OCI-LY1 (cell line): ENCODE results near the gene ZNF407.

Experiments
- H2AFZ ChIP-seq: fragments of 200-600 bp; sonication (generic), shearing (Covaris generic); 2 replicates; pipeline ENCODE4 v1.6.0; 2014; ENCODE audit warnings: antibody characterized with exemption, mild to moderate bottlenecking, low read length
- H3F3A ChIP-seq: fragments of 200-600 bp; sonication (generic), shearing (Covaris generic); 2 replicates; pipeline ENCODE4 v1.6.0; 2014; ENCODE audit warnings: mild to moderate bottlenecking, antibody characterized with exemption, low read length, moderate library complexity; ENCODE audit not compliant: insufficient read depth
- H3K27ac ChIP-seq: fragments of 200-600 bp; sonication (generic); 2 replicates; pipeline ENCODE4 v1.5.1; 2014; ENCODE audit warnings: low read length, mixed run types, mild to moderate bottlenecking, low read depth; ENCODE audit not compliant: poor library complexity, severe bottlenecking
- H3K27me3 ChIP-seq: fragments of 200-600 bp; sonication (generic); 2 replicates; pipeline ENCODE4 v1.6.0; 2014; ENCODE audit warnings: antibody characterized with exemption, mild to moderate bottlenecking, low read length, moderate library complexity; ENCODE audit not compliant: insufficient read depth
- H3K36me3 ChIP-seq: fragments of 200-600 bp; sonication (generic); 2 replicates; pipeline ENCODE4 v1.6.1; 2014; ENCODE audit warnings: mild to moderate bottlenecking, antibody characterized with exemption, low read length, moderate library complexity, mixed read lengths; ENCODE audit not compliant: insufficient read depth
- H3K4me1 ChIP-seq: fragments of 200-600 bp; sonication (generic); 2 replicates; pipeline ENCODE4 v1.5.1; 2014; ENCODE audit warnings: mild to moderate bottlenecking, low read length, moderate library complexity; ENCODE audit not compliant: insufficient read depth, severe bottlenecking
- H3K4me2 ChIP-seq: fragments of 200-600 bp; sonication (generic), shearing (Covaris generic); 2 replicates; pipeline ENCODE4 v1.6.1; 2014; ENCODE audit warnings: low read length
- H3K4me3 ChIP-seq: fragments of 200-600 bp; sonication (generic); 2 replicates; pipeline ENCODE4 v1.5.1; 2014; ENCODE audit warnings: low read length, low read depth, mild to moderate bottlenecking, mixed read lengths; ENCODE audit not compliant: poor library complexity, severe bottlenecking
- H3K79me2 ChIP-seq: fragments of 200-600 bp; shearing (Covaris generic); 2 replicates; pipeline ENCODE4 v1.6.1; 2016; ENCODE audit warnings: mixed run types, low read length, mixed read lengths; ENCODE audit not compliant: insufficient read depth
- H3K9ac ChIP-seq: fragments of 200-600 bp; sonication (generic), shearing (Covaris generic); 2 replicates; pipeline ENCODE4 v1.6.1; 2014; ENCODE audit warnings: mild to moderate bottlenecking, low read length, mixed read lengths
- H3K9me2 ChIP-seq: fragments of 200-600 bp; sonication (generic), shearing (Covaris generic); 2 replicates; pipeline ENCODE4 v1.6.1; 2014; ENCODE audit warnings: low read depth, mild to moderate bottlenecking, low read length, mixed read lengths
- H3K9me3 ChIP-seq: fragments of 200-600 bp; shearing (Covaris generic); 2 replicates; pipeline ENCODE4 v1.6.1; 2014; ENCODE audit warnings: low read length, mixed read lengths
- H4K20me1 ChIP-seq: fragments of 200-600 bp; sonication (generic), shearing (Covaris generic); 2 replicates; pipeline ENCODE4 v1.6.0; 2016; ENCODE audit warnings: mild to moderate bottlenecking, low read length; ENCODE audit not compliant: insufficient read depth
- CTCF ChIP-seq: fragments of 200-600 bp; sonication (generic), shearing (Covaris generic); IDR thresholded peaks from 2 replicates; pipeline ENCODE4 v1.5.1; 2017; ENCODE audit warnings: mild to moderate bottlenecking, antibody characterized with exemption, low read length, moderate library complexity, mixed read lengths
- EZH2 ChIP-seq: fragments of 200-600 bp; sonication (generic), shearing (Covaris generic); IDR thresholded peaks from 2 replicates; pipeline ENCODE4 v1.8.0; 2017; ENCODE audit warnings: borderline replicate concordance, mixed run types, mild to moderate bottlenecking, antibody characterized with exemption, low read length, moderate library complexity, mixed read lengths

ZNF407 gene

GRCh38 chr18:74635224-74635975 lies 37.7 kb downstream of the ZNF407 start:
- no peak overlapping the region for H3K4me2 ChIP-seq
- no peak overlapping the region for H3K9ac ChIP-seq
- H3K9me3 ChIP-seq = no peaks in the 10 kb centered on the region
- no peaks in the 10 kb centered on the region for H4K20me1 ChIP-seq
- TF ChIP-seq CTCF = no peak
- no peak for TF ChIP-seq EZH2
- peaks cover 27% of the 10 kb centered on the region; the same call in 1 of the 2 replicates for H3K36me3 ChIP-seq
- H3K79me2 ChIP-seq = no peaks in the 10 kb centered on the region
- no peaks in the 10 kb centered on the region for H3F3A ChIP-seq
- H3K27ac ChIP-seq = no peak overlapping the region
- no peaks in the 10 kb centered on the region for H3K4me1 ChIP-seq
- H3K27me3 ChIP-seq = no peaks in the 10 kb centered on the region
- H3K4me3 ChIP-seq = no peak overlapping the region
- H2AFZ ChIP-seq = no peak overlapping the region
- H3K9me2 ChIP-seq = no peaks in the 10 kb centered on the region

GRCh38 chr18:74637070-74637469 lies 39.4 kb downstream of the ZNF407 start:
- Histone ChIP-seq H3K79me2 (no peaks in the 10 kb centered on the region), H3K4me1 (no peaks in the 10 kb centered on the region), H3K27me3 (no peaks in the 10 kb centered on the region), H3K9me3 (no peaks in the 10 kb centered on the region), H3K4me3 (no peak overlapping the region), H3K27ac (no peak overlapping the region), H3K4me2 (no peak overlapping the region), H4K20me1 (no peaks in the 10 kb centered on the region), H3K9me2 (no peaks in the 10 kb centered on the region), H3K9ac (no peak overlapping the region), H2AFZ (no peak overlapping the region), H3F3A (no peaks in the 10 kb centered on the region), H3K36me3 (peaks cover 20% of the 10 kb centered on the region; the same call in 1 of the 2 replicates)
- TF ChIP-seq CTCF (no peak), EZH2 (no peak)

GRCh38 chr18:74638210-74638609 lies 40.5 kb downstream of the ZNF407 start:
- no peaks in the 10 kb centered on the region for H3K79me2 ChIP-seq
- H3K27ac ChIP-seq = no peak overlapping the region
- H3F3A ChIP-seq = no peaks in the 10 kb centered on the region
- no peaks in the 10 kb centered on the region for H3K27me3 ChIP-seq
- no peak overlapping the region for H3K4me2 ChIP-seq
- H3K36me3 ChIP-seq = peaks cover 13% of the 10 kb centered on the region; the same call in 1 of the 2 replicates
- H2AFZ ChIP-seq = no peak overlapping the region
- no peaks in the 10 kb centered on the region for H3K4me1 ChIP-seq
- TF ChIP-seq CTCF = no peak
- TF ChIP-seq EZH2 = no peak
- H3K9me3 ChIP-seq = no peaks in the 10 kb centered on the region
- H3K4me3 ChIP-seq = no peak overlapping the region
- no peaks in the 10 kb centered on the region for H3K9me2 ChIP-seq
- H3K9ac ChIP-seq = no peak overlapping the region
- H4K20me1 ChIP-seq = no peaks in the 10 kb centered on the region
